A549 (cell line): Measurements from ENCODE around the gene TPPP3. TPM values are rescaled to one million over a fixed set of nuclear protein-coding genes. Genes with fewer than 3 reads are reported as not detected.
A peak's percentile ranks its signal among the peaks of the same experiment; 100 is the strongest.
"Not testable (repeated sequence)": the region's sequence is repeated elsewhere in the genome, so short reads cannot be mapped to it uniquely, and the experiment has no call there.

ENCODE experiments used
- ATAC-seq, 2 experiments: fragments of 200-7000 bp in 1 of 2; fragments of >200 bp in 1 of 2; cut with Nextera tagmentation in 1 of 2; cut with Tn5 transposase in 1 of 2; 3 replicates each; pipeline versions ENCODE4 v1.8.0 to v1.9.1; 2018 to 2020; ENCODE audit warnings: mild to moderate bottlenecking in 1 of 2, moderate library complexity in 1 of 2
- CTCF ChIA-PET: fragments of 300-600 bp; sonication (Branson Sonifier 250); formaldehyde crosslinking; extraction: SDS; loops from one replicate; lab custom pipeline; 2021; ENCODE audit warnings: antibody characterized with exemption, inconsistent platforms; lab: Yijun Ruan, JAX
- POLR2A ChIA-PET: fragments of 350-600 bp; formaldehyde crosslinking; extraction: SDS; loops from one replicate; lab custom pipeline; 2021; ENCODE audit warnings: antibody characterized with exemption, inconsistent platforms; lab: Yijun Ruan, JAX
- DNase-seq, 2 experiments: peaks; one replicate each; pipeline versions ENCODE4 v3.0.0 to v3.0.0-alpha.2; 2011 to 2016; ENCODE audit warnings: low read depth in 1 of 2, low spot score in 1 of 2
- FAIRE-seq: peaks from 2 replicates; lab custom pipeline; 2011; peaks lifted over from hg19 to GRCh38; lab: Jason Lieb, UNC
- H3K27ac ChIP-seq, 2 experiments: fragments of >200 bp; sonication (Bioruptor Twin); formaldehyde crosslinking; 3 replicates each; pipeline ENCODE4 v1.5.1; 2016 to 2017
- H3K4me1 ChIP-seq: fragments of >200 bp; sonication (Bioruptor Twin); formaldehyde crosslinking; 3 replicates; pipeline ENCODE4 v1.6.1; 2016
- H3K4me2 ChIP-seq: fragments of >200 bp; sonication (Bioruptor Twin); formaldehyde crosslinking; 3 replicates; pipeline ENCODE4 v1.6.1; 2016
- H3K4me3 ChIP-seq: fragments of >200 bp; sonication (Bioruptor Twin); formaldehyde crosslinking; 3 replicates; pipeline ENCODE4 v1.5.1; 2016
- H3K9me3 ChIP-seq: fragments of >200 bp; sonication (Bioruptor Twin); formaldehyde crosslinking; 3 replicates; pipeline ENCODE4 v1.6.1; 2016
- CHD2 ChIP-seq: fragments of 150-350 bp; IDR thresholded peaks from 2 replicates; pipeline ENCODE4 v1.6.1; 2014; ENCODE audit warnings: low read length; ENCODE audit not compliant: partially characterized antibody
- HEYL ChIP-seq: fragments of 250-450 bp; sonication (Bioruptor Pico); IDR thresholded peaks from 2 replicates; pipeline ENCODE4 v1.8.0; 2021; ENCODE audit warnings: mild to moderate bottlenecking, moderate library complexity
- JUN ChIP-seq, 2 experiments: fragments of >200 bp; sonication (Bioruptor Twin); formaldehyde crosslinking; IDR thresholded peaks; 2 replicates in 1 of 2; 3 replicates in 1 of 2; pipeline ENCODE4 v1.6.1; 2016 to 2017
- MYC ChIP-seq: IDR thresholded peaks from 2 replicates; pipeline ENCODE4 v1.6.1; 2012; ENCODE audit warnings: mild to moderate bottlenecking, inconsistent platforms, low read length, improper control_type of control experiment, borderline replicate concordance
- NPAS2 ChIP-seq: fragments of 250-450 bp; sonication (Bioruptor Pico); IDR thresholded peaks from 2 replicates; pipeline ENCODE4 v1.8.0; 2022; ENCODE audit warnings: mild to moderate bottlenecking, moderate library complexity, borderline replicate concordance
- RAD21 ChIP-seq, 2 experiments: fragments of >200 bp in 1 of 2; sonication (Bioruptor Twin) in 1 of 2; formaldehyde crosslinking in 1 of 2; IDR thresholded peaks in 1 of 2; conservative IDR thresholded peaks in 1 of 2; 2 replicates in 1 of 2; 3 replicates in 1 of 2; pipeline ENCODE4 v1.6.1; 2012 to 2018; ENCODE audit warnings: inconsistent platforms in 1 of 2
- RFX5 ChIP-seq: fragments of 450-650 bp; IDR thresholded peaks from 2 replicates; pipeline ENCODE4 v1.7.1; 2014; ENCODE audit warnings: antibody characterized with exemption, mild to moderate bottlenecking, moderate library complexity
- TFCP2L1 ChIP-seq: fragments of 250-450 bp; sonication (Bioruptor Pico); IDR thresholded peaks from 2 replicates; pipeline ENCODE4 v1.5.0; 2021; ENCODE audit warnings: mild to moderate bottlenecking
- ZNF302 ChIP-seq: fragments of 250-450 bp; sonication (Bioruptor Pico); IDR thresholded peaks from 2 replicates; pipeline ENCODE4 v1.9.0; 2021; ENCODE audit warnings: inconsistent platforms, mild to moderate bottlenecking, moderate library complexity
- ZSCAN20 ChIP-seq: fragments of 250-450 bp; sonication (Bioruptor Pico); IDR thresholded peaks from 2 replicates; pipeline ENCODE4 v1.8.0; 2022; ENCODE audit warnings: mild to moderate bottlenecking, moderate library complexity
- whole genome bisulfite sequencing: methylation state at CpG from one replicate; pipeline ENCODE4 v1.1.6; 2017; ENCODE audit errors: missing lambda C conversion rate; 5-methylcytosine and 5-hydroxymethylcytosine counted together
- polyA plus RNA-seq, 4 experiments: library from polyadenylated mRNA; depleted of rRNA in 3 of 4; stranded (reverse); fragments of >200 nt; fragmentation: RNase III in 1 of 4; extraction: RNeasy Plus Mini Kit Qiagen cat#74134 plus additional on column Dnase treatment in 1 of 4; gene quantifications; 2 replicates in 3 of 4; 3 replicates in 1 of 4; pipeline ENCODE4 v1.2.3, GENCODE V29; 2011 to 2017
- TF ChIP-seq, protein P1 (sequence below): fragments of >200 bp; sonication (Bioruptor Twin); formaldehyde crosslinking; IDR thresholded peaks from 3 replicates; pipeline ENCODE4 v1.5.1; 2016
- TF ChIP-seq, protein P2 (sequence below): fragments of 250-450 bp; sonication (Bioruptor Pico); IDR thresholded peaks from 2 replicates; pipeline ENCODE4 v1.5.0; 2021; ENCODE audit warnings: mild to moderate bottlenecking, moderate library complexity, borderline replicate concordance
- TF ChIP-seq, protein P3 (sequence below): fragments of 200-600 bp; sonication (generic); IDR thresholded peaks from 2 replicates; pipeline ENCODE4 v1.6.1; 2016; ENCODE audit warnings: antibody characterized with exemption, mild to moderate bottlenecking, moderate library complexity
- TF ChIP-seq, protein P4 (sequence below): fragments of >200 bp; sonication (Bioruptor Twin); formaldehyde crosslinking; IDR thresholded peaks from 2 replicates; pipeline ENCODE4 v1.6.1; 2016
- TF ChIP-seq, protein P5 (sequence below): IDR thresholded peaks from 2 replicates; pipeline ENCODE4 v1.6.1; 2012; ENCODE audit warnings: low read depth, borderline replicate concordance

Gene TPPP3
- polyA plus RNA-seq, 2 of the 4 experiments (the other 2 are of a cell fraction), result 9.4 to 10.9 TPM

DNA sequence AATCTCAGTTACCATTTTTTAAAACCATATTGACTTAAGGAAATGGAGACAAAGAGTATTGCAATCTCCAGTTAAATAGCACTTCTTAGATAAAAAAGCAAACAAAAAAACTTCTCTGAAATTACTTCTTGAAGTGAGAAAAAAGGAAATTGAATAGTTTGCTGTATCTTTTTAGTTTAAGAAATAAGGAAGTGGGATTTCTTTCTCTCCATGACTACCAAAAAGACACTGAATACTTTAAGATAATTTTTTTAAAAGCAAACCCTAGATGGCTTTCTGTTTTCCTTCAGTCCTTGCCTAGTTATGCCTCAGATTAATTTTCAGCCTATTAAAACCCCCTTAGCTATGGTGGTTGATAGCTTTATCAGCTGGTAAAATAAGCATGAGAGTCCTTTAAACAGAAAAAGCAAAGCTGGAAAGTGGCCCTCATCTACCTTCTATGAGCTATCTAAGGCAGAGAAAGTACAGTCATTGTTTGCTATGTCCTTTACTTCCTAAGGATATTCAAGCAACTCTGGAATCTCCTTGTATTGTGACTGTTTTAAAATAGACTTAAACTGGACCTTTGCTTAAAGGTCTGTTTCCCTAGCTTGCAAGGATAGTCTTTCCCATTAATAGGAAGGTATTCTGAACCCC, 28.6 kb downstream of the TPPP3 start (continued):
- TF ChIP-seq, protein P1, sequence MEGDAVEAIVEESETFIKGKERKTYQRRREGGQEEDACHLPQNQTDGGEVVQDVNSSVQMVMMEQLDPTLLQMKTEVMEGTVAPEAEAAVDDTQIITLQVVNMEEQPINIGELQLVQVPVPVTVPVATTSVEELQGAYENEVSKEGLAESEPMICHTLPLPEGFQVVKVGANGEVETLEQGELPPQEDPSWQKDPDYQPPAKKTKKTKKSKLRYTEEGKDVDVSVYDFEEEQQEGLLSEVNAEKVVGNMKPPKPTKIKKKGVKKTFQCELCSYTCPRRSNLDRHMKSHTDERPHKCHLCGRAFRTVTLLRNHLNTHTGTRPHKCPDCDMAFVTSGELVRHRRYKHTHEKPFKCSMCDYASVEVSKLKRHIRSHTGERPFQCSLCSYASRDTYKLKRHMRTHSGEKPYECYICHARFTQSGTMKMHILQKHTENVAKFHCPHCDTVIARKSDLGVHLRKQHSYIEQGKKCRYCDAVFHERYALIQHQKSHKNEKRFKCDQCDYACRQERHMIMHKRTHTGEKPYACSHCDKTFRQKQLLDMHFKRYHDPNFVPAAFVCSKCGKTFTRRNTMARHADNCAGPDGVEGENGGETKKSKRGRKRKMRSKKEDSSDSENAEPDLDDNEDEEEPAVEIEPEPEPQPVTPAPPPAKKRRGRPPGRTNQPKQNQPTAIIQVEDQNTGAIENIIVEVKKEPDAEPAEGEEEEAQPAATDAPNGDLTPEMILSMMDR, result no peak
- no peak for TF ChIP-seq JUN (IDR thresholded peaks at IDR 0.05)
- no peak for TF ChIP-seq RAD21 (conservative IDR thresholded peaks at IDR 0.05 in 1 of 2, IDR thresholded peaks at IDR 0.05 in 1 of 2)
- no peak for TF ChIP-seq CHD2

DNA sequence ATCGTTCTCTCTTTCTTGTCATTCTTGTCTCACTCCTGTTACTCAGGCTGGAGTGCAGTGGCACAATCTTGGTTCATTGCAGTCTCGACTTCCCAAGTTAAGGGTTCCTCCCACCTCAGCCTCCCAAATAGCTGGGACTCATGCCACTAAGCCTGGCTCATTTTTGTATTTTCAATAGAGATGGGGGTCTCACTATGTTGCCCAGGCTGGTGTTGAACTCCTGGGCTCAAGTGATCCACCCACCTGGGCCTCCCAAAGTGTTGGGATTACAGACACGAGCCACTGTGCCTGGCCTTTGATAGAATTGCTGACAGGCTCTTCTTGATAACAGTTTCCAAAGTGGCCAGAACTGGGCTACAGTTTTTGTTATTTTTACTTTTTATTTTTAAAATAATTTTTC, 32.3 kb downstream of the TPPP3 start:
- ChIA-PET CTCF (no interaction called here), POLR2A (no interaction called here)
- TF ChIP-seq NPAS2 (CRISPR knock-in tag) (no peak), RFX5 (no peak), ZNF302 (CRISPR knock-in tag) (no peak), MYC (no peak), HEYL (CRISPR knock-in tag) (no peak), ZSCAN20 (no peak), TFCP2L1 (CRISPR knock-in tag) (no peak)
- TF ChIP-seq, protein P2, sequence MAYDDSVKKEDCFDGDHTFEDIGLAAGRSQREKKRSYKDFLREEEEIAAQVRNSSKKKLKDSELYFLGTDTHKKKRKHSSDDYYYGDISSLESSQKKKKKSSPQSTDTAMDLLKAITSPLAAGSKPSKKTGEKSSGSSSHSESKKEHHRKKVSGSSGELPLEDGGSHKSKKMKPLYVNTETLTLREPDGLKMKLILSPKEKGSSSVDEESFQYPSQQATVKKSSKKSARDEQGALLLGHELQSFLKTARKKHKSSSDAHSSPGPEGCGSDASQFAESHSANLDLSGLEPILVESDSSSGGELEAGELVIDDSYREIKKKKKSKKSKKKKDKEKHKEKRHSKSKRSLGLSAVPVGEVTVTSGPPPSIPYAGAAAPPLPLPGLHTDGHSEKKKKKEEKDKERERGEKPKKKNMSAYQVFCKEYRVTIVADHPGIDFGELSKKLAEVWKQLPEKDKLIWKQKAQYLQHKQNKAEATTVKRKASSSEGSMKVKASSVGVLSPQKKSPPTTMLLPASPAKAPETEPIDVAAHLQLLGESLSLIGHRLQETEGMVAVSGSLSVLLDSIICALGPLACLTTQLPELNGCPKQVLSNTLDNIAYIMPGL (CRISPR knock-in tag), result no peak
- TF ChIP-seq, protein P3, sequence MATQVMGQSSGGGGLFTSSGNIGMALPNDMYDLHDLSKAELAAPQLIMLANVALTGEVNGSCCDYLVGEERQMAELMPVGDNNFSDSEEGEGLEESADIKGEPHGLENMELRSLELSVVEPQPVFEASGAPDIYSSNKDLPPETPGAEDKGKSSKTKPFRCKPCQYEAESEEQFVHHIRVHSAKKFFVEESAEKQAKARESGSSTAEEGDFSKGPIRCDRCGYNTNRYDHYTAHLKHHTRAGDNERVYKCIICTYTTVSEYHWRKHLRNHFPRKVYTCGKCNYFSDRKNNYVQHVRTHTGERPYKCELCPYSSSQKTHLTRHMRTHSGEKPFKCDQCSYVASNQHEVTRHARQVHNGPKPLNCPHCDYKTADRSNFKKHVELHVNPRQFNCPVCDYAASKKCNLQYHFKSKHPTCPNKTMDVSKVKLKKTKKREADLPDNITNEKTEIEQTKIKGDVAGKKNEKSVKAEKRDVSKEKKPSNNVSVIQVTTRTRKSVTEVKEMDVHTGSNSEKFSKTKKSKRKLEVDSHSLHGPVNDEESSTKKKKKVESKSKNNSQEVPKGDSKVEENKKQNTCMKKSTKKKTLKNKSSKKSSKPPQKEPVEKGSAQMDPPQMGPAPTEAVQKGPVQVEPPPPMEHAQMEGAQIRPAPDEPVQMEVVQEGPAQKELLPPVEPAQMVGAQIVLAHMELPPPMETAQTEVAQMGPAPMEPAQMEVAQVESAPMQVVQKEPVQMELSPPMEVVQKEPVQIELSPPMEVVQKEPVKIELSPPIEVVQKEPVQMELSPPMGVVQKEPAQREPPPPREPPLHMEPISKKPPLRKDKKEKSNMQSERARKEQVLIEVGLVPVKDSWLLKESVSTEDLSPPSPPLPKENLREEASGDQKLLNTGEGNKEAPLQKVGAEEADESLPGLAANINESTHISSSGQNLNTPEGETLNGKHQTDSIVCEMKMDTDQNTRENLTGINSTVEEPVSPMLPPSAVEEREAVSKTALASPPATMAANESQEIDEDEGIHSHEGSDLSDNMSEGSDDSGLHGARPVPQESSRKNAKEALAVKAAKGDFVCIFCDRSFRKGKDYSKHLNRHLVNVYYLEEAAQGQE, result no peak
- TF ChIP-seq, protein P4, sequence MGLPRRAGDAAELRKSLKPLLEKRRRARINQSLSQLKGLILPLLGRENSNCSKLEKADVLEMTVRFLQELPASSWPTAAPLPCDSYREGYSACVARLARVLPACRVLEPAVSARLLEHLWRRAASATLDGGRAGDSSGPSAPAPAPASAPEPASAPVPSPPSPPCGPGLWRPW, result no peak
- TF ChIP-seq, protein P5, sequence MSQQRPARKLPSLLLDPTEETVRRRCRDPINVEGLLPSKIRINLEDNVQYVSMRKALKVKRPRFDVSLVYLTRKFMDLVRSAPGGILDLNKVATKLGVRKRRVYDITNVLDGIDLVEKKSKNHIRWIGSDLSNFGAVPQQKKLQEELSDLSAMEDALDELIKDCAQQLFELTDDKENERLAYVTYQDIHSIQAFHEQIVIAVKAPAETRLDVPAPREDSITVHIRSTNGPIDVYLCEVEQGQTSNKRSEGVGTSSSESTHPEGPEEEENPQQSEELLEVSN, result no peak
- Histone ChIP-seq H3K9me3 (no peaks in the 10 kb centered on the region), H3K27ac (no peak overlapping the region), H3K4me2 (no peak overlapping the region), H3K4me1 (peaks cover 8% of the 10 kb centered on the region; the same call in 1 of the 3 replicates), H3K4me3 (no peak overlapping the region)
- no peak for DNase-seq
- no peak for FAIRE-seq
- 67% methylated on average over 3 of the region's 3 CpGs for WGBS
- no peak for ATAC-seq

DNA sequence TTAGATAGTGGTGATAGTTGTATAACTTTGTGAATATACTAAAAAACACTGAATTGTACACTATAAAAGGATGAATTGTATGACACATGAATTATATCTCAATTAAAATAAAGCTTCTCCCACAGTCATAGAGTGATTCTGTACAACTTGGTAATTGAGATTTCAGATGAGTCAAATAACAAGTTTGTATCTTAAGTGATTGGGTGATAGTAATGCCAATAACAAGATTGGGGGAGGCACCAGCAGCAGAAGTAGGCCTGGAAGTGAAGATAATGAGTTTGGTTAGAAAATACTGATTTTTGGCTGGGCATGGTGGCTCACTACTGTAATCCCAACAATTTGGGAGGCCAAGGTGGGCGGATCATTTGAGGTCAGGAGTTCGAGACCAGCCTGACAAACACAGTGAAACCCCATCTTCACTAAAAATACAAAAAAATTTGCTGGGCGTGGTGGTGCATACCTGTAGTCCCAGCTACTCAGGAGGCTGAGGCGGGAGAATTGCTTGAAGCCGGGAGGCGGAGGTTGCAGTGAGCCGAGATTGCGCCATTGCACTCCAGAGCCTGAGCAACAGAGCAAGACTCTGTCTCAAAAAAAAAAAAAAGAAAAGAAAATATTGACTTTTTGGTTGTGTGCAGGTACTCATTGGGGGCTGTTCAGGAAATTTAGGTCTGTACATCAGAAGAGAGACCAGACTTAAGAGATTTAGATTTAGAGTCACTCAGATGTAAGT, 33.6 kb downstream of the TPPP3 start:
- WGBS, result 84% methylated on average over 8 of the region's 8 CpGs
- H3K9me3 ChIP-seq, POLR2A ChIA-PET, H3K27ac ChIP-seq, H3K4me2 ChIP-seq, H3K4me3 ChIP-seq, DNase-seq, H3K4me1 ChIP-seq, ATAC-seq: not testable (repeated sequence)
- peak; percentile 73 for FAIRE-seq
- CTCF ChIA-PET, result interaction anchor here (1.2 kb wide), 1 partner anchor 33 kb away, joined by 3 read pairs; the partner anchor contains the start of gene LRRC36
